K562 (cell line): ENCODE results near the gene KCNAB2. TPM values are rescaled to one million over a fixed set of nuclear protein-coding genes. Genes with fewer than 3 reads are reported as not detected.
A peak's percentile ranks its signal among the peaks of the same experiment; 100 is the strongest.

ENCODE experiments used
- ATAC-seq: fragments of 200-7000 bp; cut with Tn5 transposase; 3 replicates; pipeline ENCODE4 v1.9.1; 2020; ENCODE audit warnings: moderate library complexity
- BruUV-seq: library from RNA; stranded (reverse); fragments of 400-500 nt; replicated peaks from 2 replicates; lab custom pipeline; 2021; lab: Mats Ljungman, UMichigan
- CTCF ChIA-PET: fragments of 300-600 bp; formaldehyde crosslinking; extraction: SDS; loops from one replicate; lab custom pipeline; 2021; ENCODE audit warnings: low intra/inter-chr PET ratio; lab: Yijun Ruan, JAX
- POLR2A ChIA-PET: fragments of 300-600, 350-650 bp; sonication (Branson Sonifier 250); formaldehyde crosslinking; extraction: SDS; loops from one replicate; lab custom pipeline; 2021; ENCODE audit warnings: antibody characterized with exemption, inconsistent platforms; lab: Yijun Ruan, JAX
- DNase-seq, 4 experiments: peaks; one replicate each; pipeline versions ENCODE4 v3.0.0 to v3.0.0-alpha.2; 2011 to 2018; ENCODE audit warnings: low spot score in 3 of 4, mixed read lengths in 3 of 4; ENCODE audit errors: extremely low read depth in 1 of 4
- FAIRE-seq: peaks from 2 replicates; lab custom pipeline; 2011; peaks lifted over from hg19 to GRCh38; lab: Jason Lieb, UNC
- H2AFZ ChIP-seq: 2 replicates; pipeline ENCODE4 v1.6.0; 2011; ENCODE audit warnings: low read depth, low read length, control low read depth, inconsistent platforms
- H3K27ac ChIP-seq: fragments of 200-600 bp; 3 replicates; pipeline ENCODE4 v1.8.0; 2011; ENCODE audit warnings: low read depth, mild to moderate bottlenecking, control low read depth, inconsistent platforms, low read length, moderate library complexity, mixed read lengths; ENCODE audit errors: extremely low read depth
- H3K27me3 ChIP-seq, 2 experiments: fragments of 300-600 bp in 1 of 2; 2 replicates in 1 of 2; 3 replicates in 1 of 2; pipeline versions ENCODE4 v1.6.0 to v1.8.0; 2011; ENCODE audit warnings: inconsistent platforms in 2 of 2, low read length in 2 of 2, mild to moderate bottlenecking in 1 of 2, mixed read lengths in 1 of 2, moderate library complexity in 1 of 2; ENCODE audit not compliant: control insufficient read depth in 2 of 2, insufficient read depth in 2 of 2
- H3K36me3 ChIP-seq: fragments of 300-600 bp; 3 replicates; pipeline ENCODE4 v1.8.0; 2011; ENCODE audit warnings: mild to moderate bottlenecking, low read length, inconsistent platforms; ENCODE audit not compliant: control insufficient read depth, insufficient read depth
- H3K4me1 ChIP-seq, 2 experiments: fragments of 200-600 bp in 1 of 2; replicated peaks in 1 of 2; 2 replicates in 1 of 2; 3 replicates in 1 of 2; pipeline versions ENCODE4 v1.5.1 to v1.8.0; 2011; ENCODE audit warnings: inconsistent platforms in 2 of 2, low read length in 2 of 2, mild to moderate bottlenecking in 1 of 2, mixed read lengths in 1 of 2, moderate library complexity in 1 of 2; ENCODE audit not compliant: control insufficient read depth in 2 of 2, insufficient read depth in 2 of 2
- H3K4me2 ChIP-seq: 2 replicates; pipeline ENCODE4 v1.6.1; 2011; ENCODE audit warnings: low read length, control low read depth, inconsistent platforms, mixed read lengths; ENCODE audit not compliant: insufficient read depth
- H3K4me3 ChIP-seq: fragments of 200-600 bp; sonication (generic), shearing (Covaris generic); 2 replicates; pipeline ENCODE4 v1.5.1; 2016; ENCODE audit warnings: control low read depth, inconsistent platforms
- H3K79me2 ChIP-seq: fragments of 200-600 bp; 3 replicates; pipeline ENCODE4 v1.8.0; 2011; ENCODE audit warnings: low read length, inconsistent platforms; ENCODE audit not compliant: control insufficient read depth, insufficient read depth
- H3K9ac ChIP-seq, 2 experiments: 2 replicates each; pipeline versions ENCODE4 v1.6.0 to v1.6.1; 2011; ENCODE audit warnings: low read depth in 2 of 2, low read length in 2 of 2, control low read depth in 1 of 2, inconsistent platforms in 1 of 2, mild to moderate bottlenecking in 1 of 2, mixed read lengths in 1 of 2; ENCODE audit not compliant: insufficient read depth in 1 of 2
- H3K9me1 ChIP-seq: one replicate; pipeline ENCODE4 v1.6.0; 2011; ENCODE audit warnings: inconsistent platforms, mild to moderate bottlenecking, low read length, moderate library complexity; ENCODE audit not compliant: control insufficient read depth, insufficient read depth
- H3K9me3 ChIP-seq: replicated peaks from 2 replicates; pipeline ENCODE4 v1.5.1; 2011; ENCODE audit warnings: low read depth, low read length, inconsistent platforms; ENCODE audit not compliant: control insufficient read depth, insufficient read depth
- H4K20me1 ChIP-seq: replicated peaks from 2 replicates; pipeline ENCODE4 v1.6.1; 2011; ENCODE audit warnings: low read length, inconsistent platforms, mixed read lengths; ENCODE audit not compliant: control insufficient read depth, insufficient read depth
- CBX5 ChIP-seq: IDR thresholded peaks from 2 replicates; pipeline ENCODE4 v1.6.1; 2014; ENCODE audit warnings: low read depth, borderline replicate concordance
- KDM4B ChIP-seq, 2 experiments: fragments of 450-650 bp in 1 of 2; sonication (generic) in 1 of 2; IDR thresholded peaks; 2 replicates each; pipeline ENCODE4 v1.6.1; 2016 to 2017; ENCODE audit warnings: borderline replicate concordance in 2 of 2, antibody characterized with exemption in 1 of 2, low read depth in 1 of 2, mild to moderate bottlenecking in 1 of 2
- PHTF2 ChIP-seq: fragments of 250-450 bp; sonication (Bioruptor Pico); IDR thresholded peaks from 2 replicates; pipeline ENCODE4 v1.5.0; 2021; ENCODE audit warnings: mild to moderate bottlenecking
- POLR2H ChIP-seq: IDR thresholded peaks from 2 replicates; pipeline ENCODE4 v1.6.1; 2016; ENCODE audit warnings: missing genetic modification characterization, low read depth, mild to moderate bottlenecking, control low read depth, missing compliant biosample characterization, moderate library complexity
- RAD21 ChIP-seq, 2 experiments: fragments of 250-450 bp in 1 of 2; fragments of 450-650 bp in 1 of 2; sonication (Bioruptor Pico) in 1 of 2; formaldehyde crosslinking in 1 of 2; IDR thresholded peaks in 1 of 2; conservative IDR thresholded peaks in 1 of 2; 2 replicates each; pipeline versions ENCODE4 v1.4.0 to v1.8.0; 2020 to 2022; ENCODE audit warnings: mild to moderate bottlenecking in 2 of 2, moderate library complexity in 1 of 2
- SMC3 ChIP-seq: conservative IDR thresholded peaks from 2 replicates; pipeline ENCODE4 v1.6.1; 2011; ENCODE audit warnings: low read depth, low read length, improper control_type of control experiment; ENCODE audit not compliant: insufficient read depth
- ZNF431 ChIP-seq: sonication (generic); formaldehyde crosslinking; IDR thresholded peaks from 2 replicates; pipeline ENCODE4 v1.8.0; 2022; ENCODE audit warnings: mild to moderate bottlenecking, missing genetic modification reagents
- WGBS: fragments of 100-300 bp; shearing (Covaris generic); methylation state at CpG from one replicate; pipeline ENCODE4 v1.1.6; 2016; ENCODE audit warnings: low coverage, mixed read lengths; ENCODE audit not compliant: insufficient coverage; ENCODE audit errors: missing lambda C conversion rate; 5-methylcytosine and 5-hydroxymethylcytosine counted together
- in situ Hi-C: fragments of 300-500 bp; cut with MboI; formaldehyde crosslinking; loops from 4 replicates; pipeline ENCODE4 v1.15.0; 2018; ENCODE audit warnings: inconsistent platforms, mixed read lengths
- intact Hi-C: fragments of 100-400 bp; cut with micrococcal nuclease; formaldehyde crosslinking; loops from 2 replicates; pipeline ENCODE4 v1.14.2; 2022
- polyA plus RNA-seq, 8 experiments: library from polyadenylated mRNA; depleted of rRNA in 4 of 8; stranded (reverse) in 5 of 8; unstranded in 3 of 8; fragments of >200 nt; fragmentation: Nextera tagmentation in 2 of 8; fragmentation: Illumina TruSeq in 1 of 8; extraction: Ambion mirVana in 2 of 8; extraction: Trizol in 1 of 8; gene quantifications; 2 replicates each; pipeline versions ENCODE4 v1.2.1 to v1.2.3, GENCODE V29; 2011 to 2014; ENCODE audit warnings: inconsistent platforms in 1 of 8, missing spikeins in 1 of 8
- total RNA-seq, 7 experiments: library from RNA; depleted of rRNA in 6 of 7; stranded (reverse); fragments of >200 nt in 6 of 7; fragmentation: Illumina TruSeq in 2 of 7; extraction: Trizol in 2 of 7; gene quantifications; 2 replicates each; pipeline versions ENCODE4 v1.2.1 to v1.2.3, GENCODE V29; 2011 to 2021; ENCODE audit warnings: low replicate concordance in 1 of 7
- TF ChIP-seq, protein P1 (sequence below), 3 experiments: fragments of 200-800 bp in 1 of 3; fragments of 250-450 bp in 1 of 3; fragments of 450-650 bp in 1 of 3; sonication (Bioruptor Pico) in 1 of 3; sonication (Bioruptor generic) in 1 of 3; formaldehyde crosslinking in 1 of 3; IDR thresholded peaks; 2 replicates each; pipeline versions ENCODE4 v1.6.1 to v1.8.0; 2016 to 2022; ENCODE audit warnings: mild to moderate bottlenecking in 2 of 3, missing genetic modification characterization in 2 of 3, missing compliant biosample characterization in 1 of 3, moderate library complexity in 1 of 3
- TF ChIP-seq, protein P2 (sequence below), 2 experiments: fragments of 200-800 bp in 1 of 2; sonication (Bioruptor generic) in 1 of 2; sonication (generic) in 1 of 2; formaldehyde crosslinking in 1 of 2; IDR thresholded peaks in 1 of 2; conservative IDR thresholded peaks in 1 of 2; 2 replicates each; pipeline versions ENCODE4 v1.5.0 to v1.6.1; 2016 to 2020; ENCODE audit warnings: missing compliant biosample characterization in 1 of 2, missing genetic modification characterization in 1 of 2, missing genetic modification reagents in 1 of 2

Gene KCNAB2
- total and polyA plus RNA-seq, 9 of the 15 experiments (the other 6 are each of a cell fraction or from before 2014, with no cell fraction given), result 1.8 to 15.8 (median 7.1) TPM

GRCh38 chr1:6082430-6082971 is 36.8 kb downstream of the KCNAB2 start (continued):
- TF ChIP-seq, protein P1, sequence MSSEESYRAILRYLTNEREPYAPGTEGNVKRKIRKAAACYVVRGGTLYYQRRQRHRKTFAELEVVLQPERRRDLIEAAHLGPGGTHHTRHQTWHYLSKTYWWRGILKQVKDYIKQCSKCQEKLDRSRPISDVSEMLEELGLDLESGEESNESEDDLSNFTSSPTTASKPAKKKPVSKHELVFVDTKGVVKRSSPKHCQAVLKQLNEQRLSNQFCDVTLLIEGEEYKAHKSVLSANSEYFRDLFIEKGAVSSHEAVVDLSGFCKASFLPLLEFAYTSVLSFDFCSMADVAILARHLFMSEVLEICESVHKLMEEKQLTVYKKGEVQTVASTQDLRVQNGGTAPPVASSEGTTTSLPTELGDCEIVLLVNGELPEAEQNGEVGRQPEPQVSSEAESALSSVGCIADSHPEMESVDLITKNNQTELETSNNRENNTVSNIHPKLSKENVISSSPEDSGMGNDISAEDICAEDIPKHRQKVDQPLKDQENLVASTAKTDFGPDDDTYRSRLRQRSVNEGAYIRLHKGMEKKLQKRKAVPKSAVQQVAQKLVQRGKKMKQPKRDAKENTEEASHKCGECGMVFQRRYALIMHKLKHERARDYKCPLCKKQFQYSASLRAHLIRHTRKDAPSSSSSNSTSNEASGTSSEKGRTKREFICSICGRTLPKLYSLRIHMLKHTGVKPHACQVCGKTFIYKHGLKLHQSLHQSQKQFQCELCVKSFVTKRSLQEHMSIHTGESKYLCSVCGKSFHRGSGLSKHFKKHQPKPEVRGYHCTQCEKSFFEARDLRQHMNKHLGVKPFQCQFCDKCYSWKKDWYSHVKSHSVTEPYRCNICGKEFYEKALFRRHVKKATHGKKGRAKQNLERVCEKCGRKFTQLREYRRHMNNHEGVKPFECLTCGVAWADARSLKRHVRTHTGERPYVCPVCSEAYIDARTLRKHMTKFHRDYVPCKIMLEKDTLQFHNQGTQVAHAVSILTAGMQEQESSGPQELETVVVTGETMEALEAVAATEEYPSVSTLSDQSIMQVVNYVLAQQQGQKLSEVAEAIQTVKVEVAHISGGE (CRISPR knock-in tag; IDR thresholded peaks at IDR 0.05), result no peak
- no peak for TF ChIP-seq CBX5
- TF ChIP-seq RAD21 (CRISPR knock-in tag; conservative IDR thresholded peaks at IDR 0.05 in 1 of 2, IDR thresholded peaks at IDR 0.05 in 1 of 2), result peak in 1 of 2 experiments; percentile 39; a peak in 2 of 4 replicates
- peak; percentile 28; the same call in 1 of the 2 replicates for TF ChIP-seq SMC3
- TF ChIP-seq KDM4B (IDR thresholded peaks at IDR 0.05; ENCODE audit: borderline replicate concordance in 2 of 2, low read depth in 1 of 2), result no peak

- ATAC-seq (no peak), FAIRE-seq (no peak), DNase-seq (no peak)
- H3K4me1 ChIP-seq, result peaks cover 0 to 10% of the 10 kb centered on the region in 2 experiments; a peak in 1 of 5 replicates
- 5% methylated on average over 18 of the region's 18 CpGs for WGBS
- no peak overlapping the region for H3K27ac ChIP-seq
- in situ Hi-C loops, result no loop called here
- H2AFZ ChIP-seq, result no peak overlapping the region
- peak overlapping the region in 1 of 2 experiments; percentile 18; a peak in 1 of 4 replicates for H3K9ac ChIP-seq
- H3K9me1 ChIP-seq, result no peaks in the 10 kb centered on the region
- no peaks in the 10 kb centered on the region for H3K79me2 ChIP-seq
- H4K20me1 ChIP-seq, result peaks cover 50% of the 10 kb centered on the region
- POLR2A ChIA-PET, result interaction anchor here (0.6 to 1.9 kb wide), 8 partner anchors 8 to 159 kb away, joined by 3 to 7 read pairs (median 4); no protein-coding TSS in a partner anchor
- H3K4me2 ChIP-seq, result no peak overlapping the region
- no peaks in the 10 kb centered on the region for H3K9me3 ChIP-seq
- no TSS peak for BruUV-seq
- CTCF ChIA-PET, result no interaction called here
- H3K36me3 ChIP-seq, result no peaks in the 10 kb centered on the region
- intact Hi-C loops, result no loop called here
- H3K27me3 ChIP-seq, result peaks cover 79 to 89% of the 10 kb centered on the region in 2 experiments
- no peak overlapping the region for H3K4me3 ChIP-seq
- TF ChIP-seq, protein P2, sequence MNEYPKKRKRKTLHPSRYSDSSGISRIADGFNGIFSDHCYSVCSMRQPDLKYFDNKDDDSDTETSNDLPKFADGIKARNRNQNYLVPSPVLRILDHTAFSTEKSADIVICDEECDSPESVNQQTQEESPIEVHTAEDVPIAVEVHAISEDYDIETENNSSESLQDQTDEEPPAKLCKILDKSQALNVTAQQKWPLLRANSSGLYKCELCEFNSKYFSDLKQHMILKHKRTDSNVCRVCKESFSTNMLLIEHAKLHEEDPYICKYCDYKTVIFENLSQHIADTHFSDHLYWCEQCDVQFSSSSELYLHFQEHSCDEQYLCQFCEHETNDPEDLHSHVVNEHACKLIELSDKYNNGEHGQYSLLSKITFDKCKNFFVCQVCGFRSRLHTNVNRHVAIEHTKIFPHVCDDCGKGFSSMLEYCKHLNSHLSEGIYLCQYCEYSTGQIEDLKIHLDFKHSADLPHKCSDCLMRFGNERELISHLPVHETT (CRISPR knock-in tag; conservative IDR thresholded peaks at IDR 0.05 in 1 of 2, IDR thresholded peaks at IDR 0.05 in 1 of 2), result no peak
- TF ChIP-seq ZNF431 (CRISPR knock-in tag) (no peak), PHTF2 (CRISPR knock-in tag) (no peak), POLR2H (tag) (no peak)
Observed at GRCh38 chr1:6083385-6083784, 37.7 kb downstream of the KCNAB2 start.
